K562 (cell line): ENCODE results near the gene NUF2. TPM values are rescaled to one million over a fixed set of nuclear protein-coding genes. Genes with fewer than 3 reads are reported as not detected.
"Not testable (repeated sequence)": the region's sequence is repeated elsewhere in the genome, so short reads cannot be mapped to it uniquely, and the experiment has no call there.

Source experiments
- ATAC-seq: fragments of 200-7000 bp; cut with Tn5 transposase; 3 replicates; pipeline ENCODE4 v1.9.1; 2020; ENCODE audit warnings: moderate library complexity
- BruUV-seq: library from RNA; stranded (reverse); fragments of 400-500 nt; replicated peaks from 2 replicates; lab custom pipeline; 2021; lab: Mats Ljungman, UMichigan
- CTCF ChIA-PET: fragments of 300-600 bp; formaldehyde crosslinking; extraction: SDS; loops from one replicate; lab custom pipeline; 2021; ENCODE audit warnings: low intra/inter-chr PET ratio; lab: Yijun Ruan, JAX
- POLR2A ChIA-PET: fragments of 300-600, 350-650 bp; sonication (Branson Sonifier 250); formaldehyde crosslinking; extraction: SDS; loops from one replicate; lab custom pipeline; 2021; ENCODE audit warnings: antibody characterized with exemption, inconsistent platforms; lab: Yijun Ruan, JAX
- DNase-seq, 4 experiments: peaks; one replicate each; pipeline versions ENCODE4 v3.0.0 to v3.0.0-alpha.2; 2011 to 2018; ENCODE audit warnings: low spot score in 3 of 4, mixed read lengths in 3 of 4; ENCODE audit errors: extremely low read depth in 1 of 4
- FAIRE-seq: peaks from 2 replicates; lab custom pipeline; 2011; peaks lifted over from hg19 to GRCh38; lab: Jason Lieb, UNC
- H2AFZ ChIP-seq: 2 replicates; pipeline ENCODE4 v1.6.0; 2011; ENCODE audit warnings: low read depth, low read length, control low read depth, inconsistent platforms
- H3K27ac ChIP-seq: fragments of 200-600 bp; 3 replicates; pipeline ENCODE4 v1.8.0; 2011; ENCODE audit warnings: low read depth, mild to moderate bottlenecking, control low read depth, inconsistent platforms, low read length, moderate library complexity, mixed read lengths; ENCODE audit errors: extremely low read depth
- H3K27me3 ChIP-seq, 2 experiments: fragments of 300-600 bp in 1 of 2; 2 replicates in 1 of 2; 3 replicates in 1 of 2; pipeline versions ENCODE4 v1.6.0 to v1.8.0; 2011; ENCODE audit warnings: inconsistent platforms in 2 of 2, low read length in 2 of 2, mild to moderate bottlenecking in 1 of 2, mixed read lengths in 1 of 2, moderate library complexity in 1 of 2; ENCODE audit not compliant: control insufficient read depth in 2 of 2, insufficient read depth in 2 of 2
- H3K36me3 ChIP-seq: fragments of 300-600 bp; 3 replicates; pipeline ENCODE4 v1.8.0; 2011; ENCODE audit warnings: mild to moderate bottlenecking, low read length, inconsistent platforms; ENCODE audit not compliant: control insufficient read depth, insufficient read depth
- H3K4me1 ChIP-seq, 2 experiments: fragments of 200-600 bp in 1 of 2; replicated peaks in 1 of 2; 2 replicates in 1 of 2; 3 replicates in 1 of 2; pipeline versions ENCODE4 v1.5.1 to v1.8.0; 2011; ENCODE audit warnings: inconsistent platforms in 2 of 2, low read length in 2 of 2, mild to moderate bottlenecking in 1 of 2, mixed read lengths in 1 of 2, moderate library complexity in 1 of 2; ENCODE audit not compliant: control insufficient read depth in 2 of 2, insufficient read depth in 2 of 2
- H3K4me2 ChIP-seq: 2 replicates; pipeline ENCODE4 v1.6.1; 2011; ENCODE audit warnings: low read length, control low read depth, inconsistent platforms, mixed read lengths; ENCODE audit not compliant: insufficient read depth
- H3K4me3 ChIP-seq: fragments of 200-600 bp; sonication (generic), shearing (Covaris generic); 2 replicates; pipeline ENCODE4 v1.5.1; 2016; ENCODE audit warnings: control low read depth, inconsistent platforms
- H3K79me2 ChIP-seq: fragments of 200-600 bp; 3 replicates; pipeline ENCODE4 v1.8.0; 2011; ENCODE audit warnings: low read length, inconsistent platforms; ENCODE audit not compliant: control insufficient read depth, insufficient read depth
- H3K9ac ChIP-seq, 2 experiments: 2 replicates each; pipeline versions ENCODE4 v1.6.0 to v1.6.1; 2011; ENCODE audit warnings: low read depth in 2 of 2, low read length in 2 of 2, control low read depth in 1 of 2, inconsistent platforms in 1 of 2, mild to moderate bottlenecking in 1 of 2, mixed read lengths in 1 of 2; ENCODE audit not compliant: insufficient read depth in 1 of 2
- H3K9me1 ChIP-seq: one replicate; pipeline ENCODE4 v1.6.0; 2011; ENCODE audit warnings: inconsistent platforms, mild to moderate bottlenecking, low read length, moderate library complexity; ENCODE audit not compliant: control insufficient read depth, insufficient read depth
- H3K9me3 ChIP-seq: replicated peaks from 2 replicates; pipeline ENCODE4 v1.5.1; 2011; ENCODE audit warnings: low read depth, low read length, inconsistent platforms; ENCODE audit not compliant: control insufficient read depth, insufficient read depth
- H4K20me1 ChIP-seq: replicated peaks from 2 replicates; pipeline ENCODE4 v1.6.1; 2011; ENCODE audit warnings: low read length, inconsistent platforms, mixed read lengths; ENCODE audit not compliant: control insufficient read depth, insufficient read depth
- BCOR ChIP-seq: fragments of 450-650 bp; IDR thresholded peaks from 2 replicates; pipeline ENCODE4 v1.6.1; 2016
- ETS2 ChIP-seq: IDR thresholded peaks from 2 replicates; pipeline ENCODE4 v1.6.1; 2016; ENCODE audit warnings: borderline replicate concordance, missing genetic modification characterization, mild to moderate bottlenecking, moderate library complexity, missing compliant biosample characterization; ENCODE audit not compliant: poor library complexity, severe bottlenecking
- KDM1A ChIP-seq, 2 experiments: fragments of 450-650 bp; IDR thresholded peaks; 2 replicates each; pipeline ENCODE4 v1.6.1; 2016; ENCODE audit warnings: mild to moderate bottlenecking in 2 of 2
- RBM25 ChIP-seq: fragments of 200-400 bp; formaldehyde crosslinking; IDR thresholded peaks from 2 replicates; pipeline ENCODE4 v1.6.1; 2018; ENCODE audit warnings: low read length, low read depth, moderate library complexity; ENCODE audit not compliant: severe bottlenecking
- ZNF121 ChIP-seq: sonication (generic); formaldehyde crosslinking; conservative IDR thresholded peaks from 2 replicates; pipeline ENCODE4 v1.8.0; 2022; ENCODE audit warnings: missing genetic modification reagents
- ZNF324 ChIP-seq: fragments of 250-450 bp; sonication (Bioruptor Pico); IDR thresholded peaks from 2 replicates; pipeline ENCODE4 v1.4.0; 2020; ENCODE audit warnings: mild to moderate bottlenecking
- WGBS: fragments of 100-300 bp; shearing (Covaris generic); methylation state at CpG from one replicate; pipeline ENCODE4 v1.1.6; 2016; ENCODE audit warnings: low coverage, mixed read lengths; ENCODE audit not compliant: insufficient coverage; ENCODE audit errors: missing lambda C conversion rate; 5-methylcytosine and 5-hydroxymethylcytosine counted together
- in situ Hi-C: fragments of 300-500 bp; cut with MboI; formaldehyde crosslinking; loops from 4 replicates; pipeline ENCODE4 v1.15.0; 2018; ENCODE audit warnings: inconsistent platforms, mixed read lengths
- intact Hi-C: fragments of 100-400 bp; cut with micrococcal nuclease; formaldehyde crosslinking; loops from 2 replicates; pipeline ENCODE4 v1.14.2; 2022
- polyA plus RNA-seq, 8 experiments: library from polyadenylated mRNA; depleted of rRNA in 4 of 8; stranded (reverse) in 5 of 8; unstranded in 3 of 8; fragments of >200 nt; fragmentation: Nextera tagmentation in 2 of 8; fragmentation: Illumina TruSeq in 1 of 8; extraction: Ambion mirVana in 2 of 8; extraction: Trizol in 1 of 8; gene quantifications; 2 replicates each; pipeline versions ENCODE4 v1.2.1 to v1.2.3, GENCODE V29; 2011 to 2014; ENCODE audit warnings: inconsistent platforms in 1 of 8, missing spikeins in 1 of 8
- total RNA-seq, 7 experiments: library from RNA; depleted of rRNA in 6 of 7; stranded (reverse); fragments of >200 nt in 6 of 7; fragmentation: Illumina TruSeq in 2 of 7; extraction: Trizol in 2 of 7; gene quantifications; 2 replicates each; pipeline versions ENCODE4 v1.2.1 to v1.2.3, GENCODE V29; 2011 to 2021; ENCODE audit warnings: low replicate concordance in 1 of 7
- TF ChIP-seq, protein P1 (sequence below), 2 experiments: fragments of 450-650 bp; formaldehyde crosslinking in 1 of 2; IDR thresholded peaks; 2 replicates each; pipeline versions ENCODE4 v1.4.0 to v1.6.1; 2014 to 2020; ENCODE audit warnings: mild to moderate bottlenecking in 2 of 2, borderline replicate concordance in 1 of 2, low read depth in 1 of 2

Gene NUF2
- total and polyA plus RNA-seq, 9 of the 15 experiments (the other 6 are each of a cell fraction or from before 2014, with no cell fraction given), result 42.5 to 90.0 (median 60.3) TPM

- H3K27ac ChIP-seq, DNase-seq, H3K9me3 ChIP-seq, FAIRE-seq, BruUV-seq, H2AFZ ChIP-seq, intact Hi-C loops, H3K9me1 ChIP-seq, H3K27me3 ChIP-seq: not testable (repeated sequence)
- H3K4me2 ChIP-seq, result peak overlapping the region; percentile 96
- H3K9ac ChIP-seq, result peak overlapping the region; percentile 71 to 92; a peak in 2 of 4 replicates
- 43% methylated on average over 3 of the region's 3 CpGs for WGBS
- peak; percentile 42 for TF ChIP-seq RBM25
- peak; percentile 97 for TF ChIP-seq ZNF121
- TF ChIP-seq BCOR, result 0 out of 2 replicates have a peak, but pooled peaks have one; percentile 52
- 0 out of 4 replicates have a peak, but pooled peaks of 1 of the 2 experiments have one; percentile 28 for TF ChIP-seq KDM1A (IDR thresholded peaks at IDR 0.05)
- TF ChIP-seq, all 486 proteins: peak for 4; not testable (repeated sequence) for 482
- H4K20me1 ChIP-seq, H3K4me1 ChIP-seq, ATAC-seq, in situ Hi-C loops: not testable (repeated sequence)
- ChIA-PET CTCF (interaction anchor here (0.5 kb wide), 1 partner anchor 493 kb away, joined by 3 read pairs; no protein-coding TSS in a partner anchor), POLR2A (interaction anchor here (0.8 to 1.8 kb wide), 2 partner anchors 10 to 338 kb away, joined by 4 to 5 read pairs; no protein-coding TSS in a partner anchor)
- H3K36me3 ChIP-seq, result peaks cover 36% of the 10 kb centered on the region
- peak overlapping the region; percentile 60 for H3K4me3 ChIP-seq
- H3K79me2 ChIP-seq, result peaks cover 46% of the 10 kb centered on the region
These were observed 1.6 kb downstream of the NUF2 start for GRCh38 chr1:163323339-163323738.

- peaks cover 61% of the 10 kb centered on the region for H3K36me3 ChIP-seq
- ATAC-seq (no peak), FAIRE-seq (no peak), DNase-seq (no peak)
- no peaks in the 10 kb centered on the region for H3K4me1 ChIP-seq
- POLR2A ChIA-PET, result interaction anchor here (1.2 kb wide), 1 partner anchor 47 kb away, joined by 3 read pairs; no protein-coding TSS in a partner anchor
- no peaks in the 10 kb centered on the region for H3K9me1 ChIP-seq
- no peaks in the 10 kb centered on the region for H3K27me3 ChIP-seq
- in situ Hi-C loops (no loop called here), intact Hi-C loops (no loop called here)
- CTCF ChIA-PET, result no interaction called here
- H3K27ac ChIP-seq, result no peak overlapping the region
- no peaks in the 10 kb centered on the region for H4K20me1 ChIP-seq
- no peaks in the 10 kb centered on the region for H3K79me2 ChIP-seq
- BruUV-seq, result no TSS peak
- H3K4me3 ChIP-seq, result no peak overlapping the region
- WGBS, result 100% methylated on average over 2 of the region's 2 CpGs
- no peak overlapping the region for H3K9ac ChIP-seq
- H2AFZ ChIP-seq, result no peak overlapping the region
- no peak overlapping the region for H3K4me2 ChIP-seq
- H3K9me3 ChIP-seq, result no peaks in the 10 kb centered on the region; the same call in 1 of the 2 replicates
- no peak for TF ChIP-seq ETS2 (tag)
- TF ChIP-seq, protein P1, sequence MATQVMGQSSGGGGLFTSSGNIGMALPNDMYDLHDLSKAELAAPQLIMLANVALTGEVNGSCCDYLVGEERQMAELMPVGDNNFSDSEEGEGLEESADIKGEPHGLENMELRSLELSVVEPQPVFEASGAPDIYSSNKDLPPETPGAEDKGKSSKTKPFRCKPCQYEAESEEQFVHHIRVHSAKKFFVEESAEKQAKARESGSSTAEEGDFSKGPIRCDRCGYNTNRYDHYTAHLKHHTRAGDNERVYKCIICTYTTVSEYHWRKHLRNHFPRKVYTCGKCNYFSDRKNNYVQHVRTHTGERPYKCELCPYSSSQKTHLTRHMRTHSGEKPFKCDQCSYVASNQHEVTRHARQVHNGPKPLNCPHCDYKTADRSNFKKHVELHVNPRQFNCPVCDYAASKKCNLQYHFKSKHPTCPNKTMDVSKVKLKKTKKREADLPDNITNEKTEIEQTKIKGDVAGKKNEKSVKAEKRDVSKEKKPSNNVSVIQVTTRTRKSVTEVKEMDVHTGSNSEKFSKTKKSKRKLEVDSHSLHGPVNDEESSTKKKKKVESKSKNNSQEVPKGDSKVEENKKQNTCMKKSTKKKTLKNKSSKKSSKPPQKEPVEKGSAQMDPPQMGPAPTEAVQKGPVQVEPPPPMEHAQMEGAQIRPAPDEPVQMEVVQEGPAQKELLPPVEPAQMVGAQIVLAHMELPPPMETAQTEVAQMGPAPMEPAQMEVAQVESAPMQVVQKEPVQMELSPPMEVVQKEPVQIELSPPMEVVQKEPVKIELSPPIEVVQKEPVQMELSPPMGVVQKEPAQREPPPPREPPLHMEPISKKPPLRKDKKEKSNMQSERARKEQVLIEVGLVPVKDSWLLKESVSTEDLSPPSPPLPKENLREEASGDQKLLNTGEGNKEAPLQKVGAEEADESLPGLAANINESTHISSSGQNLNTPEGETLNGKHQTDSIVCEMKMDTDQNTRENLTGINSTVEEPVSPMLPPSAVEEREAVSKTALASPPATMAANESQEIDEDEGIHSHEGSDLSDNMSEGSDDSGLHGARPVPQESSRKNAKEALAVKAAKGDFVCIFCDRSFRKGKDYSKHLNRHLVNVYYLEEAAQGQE (IDR thresholded peaks at IDR 0.05; ENCODE audit: borderline replicate concordance), result no peak
- TF ChIP-seq, protein P1 (CRISPR knock-in tag; IDR thresholded peaks at IDR 0.05; ENCODE audit: low read depth), result no peak
- TF ChIP-seq ZNF324, result peak; percentile 93
These were observed 9.4 kb downstream of the NUF2 start for GRCh38 chr1:163331116-163331515.
